Liver (tissue), 9 donors: Measurements from ENCODE around the gene SLC16A7. TPM values are rescaled to one million over a fixed set of nuclear protein-coding genes. Genes with fewer than 3 reads are reported as not detected.

Source experiments
- DNase-seq: peaks from one replicate; pipeline ENCODE4 v3.0.0-alpha.2; 2017; ENCODE audit warnings: low spot score
- H3K27ac ChIP-seq, 2 donors: one replicate each; pipeline ENCODE4 v1.7.0; 2013; ENCODE audit warnings: inconsistent platforms in 2 of 2, low read length in 2 of 2, control low read depth in 1 of 2, low read depth in 1 of 2, mild to moderate bottlenecking in 1 of 2
- H3K27me3 ChIP-seq, 4 donors: one replicate each; pipeline versions ENCODE4 v1.6.1 to v1.7.0; 2013; ENCODE audit warnings: low read length in 3 of 4, inconsistent platforms in 1 of 4, mild to moderate bottlenecking in 1 of 4, moderate library complexity in 1 of 4; ENCODE audit not compliant: control insufficient read depth in 4 of 4, insufficient read depth in 4 of 4
- H3K36me3 ChIP-seq, 4 donors: one replicate each; pipeline versions ENCODE4 v1.6.1 to v1.7.0; 2013; ENCODE audit warnings: low read length in 3 of 4, mild to moderate bottlenecking in 3 of 4, low read depth in 1 of 4, moderate library complexity in 1 of 4; ENCODE audit not compliant: control insufficient read depth in 4 of 4, insufficient read depth in 3 of 4
- H3K4me1 ChIP-seq, 4 donors: one replicate each; pipeline versions ENCODE4 v1.6.1 to v1.7.0; 2013; ENCODE audit warnings: low read length in 3 of 4, mild to moderate bottlenecking in 3 of 4, moderate library complexity in 1 of 4; ENCODE audit not compliant: control insufficient read depth in 4 of 4, insufficient read depth in 4 of 4
- H3K4me3 ChIP-seq, 3 donors: one replicate each; pipeline versions ENCODE4 v1.6.1 to v1.7.0; 2013; ENCODE audit warnings: low read length in 3 of 3, control low read depth in 1 of 3, low read depth in 1 of 3, mild to moderate bottlenecking in 1 of 3
- H3K9ac ChIP-seq, 2 donors: one replicate each; pipeline ENCODE4 v1.7.0; 2013; ENCODE audit warnings: low read length in 2 of 2, mild to moderate bottlenecking in 2 of 2, moderate library complexity in 2 of 2, control low read depth in 1 of 2, low read depth in 1 of 2
- H3K9me3 ChIP-seq, 4 donors: one replicate each; pipeline versions ENCODE4 v1.6.1 to v1.7.0; 2013; ENCODE audit warnings: low read length in 3 of 4; ENCODE audit not compliant: control insufficient read depth in 4 of 4
- ATF3 ChIP-seq: IDR thresholded peaks from 2 replicates; pipeline ENCODE4 v1.6.1; 2016; ENCODE audit warnings: antibody characterized with exemption
- EGR1 ChIP-seq, 2 donors: IDR thresholded peaks; 2 replicates each; pipeline ENCODE4 v1.6.1; 2016 to 2018; ENCODE audit warnings: antibody characterized with exemption in 2 of 2, low read depth in 2 of 2
- FOXA2 ChIP-seq: IDR thresholded peaks from 2 replicates; pipeline ENCODE4 v1.6.1; 2016; ENCODE audit warnings: antibody characterized with exemption
- GABPA ChIP-seq, 2 donors: IDR thresholded peaks in 1 of 2; conservative IDR thresholded peaks in 1 of 2; 2 replicates each; pipeline ENCODE4 v1.6.1; 2016; ENCODE audit warnings: antibody characterized with exemption in 2 of 2, mild to moderate bottlenecking in 1 of 2, moderate library complexity in 1 of 2
- HNF4A ChIP-seq, 2 donors: conservative IDR thresholded peaks; 2 replicates each; pipeline ENCODE4 v1.6.1; 2016; ENCODE audit warnings: antibody characterized with exemption in 2 of 2, mild to moderate bottlenecking in 2 of 2
- HNF4G ChIP-seq: IDR thresholded peaks from 2 replicates; pipeline ENCODE4 v1.6.1; 2016; ENCODE audit warnings: antibody characterized with exemption
- JUND ChIP-seq, 2 donors: IDR thresholded peaks; 2 replicates each; pipeline ENCODE4 v1.6.1; 2016; ENCODE audit warnings: antibody characterized with exemption in 2 of 2
- NR2F2 ChIP-seq: IDR thresholded peaks from 2 replicates; pipeline ENCODE4 v1.6.1; 2016; ENCODE audit warnings: antibody characterized with exemption
- RAD21 ChIP-seq, 2 donors: IDR thresholded peaks; 2 replicates each; pipeline ENCODE4 v1.6.1; 2016; ENCODE audit warnings: antibody characterized with exemption in 2 of 2, mild to moderate bottlenecking in 2 of 2
- SP1 ChIP-seq: IDR thresholded peaks from 2 replicates; pipeline ENCODE4 v1.6.1; 2018; ENCODE audit warnings: antibody characterized with exemption, mild to moderate bottlenecking
- TAF1 ChIP-seq: conservative IDR thresholded peaks from 2 replicates; pipeline ENCODE4 v1.6.1; 2016; ENCODE audit warnings: antibody characterized with exemption, mild to moderate bottlenecking
- YY1 ChIP-seq: IDR thresholded peaks from 2 replicates; pipeline ENCODE4 v1.6.1; 2016; ENCODE audit warnings: antibody characterized with exemption, mild to moderate bottlenecking
- ZBTB33 ChIP-seq: IDR thresholded peaks from 2 replicates; pipeline ENCODE4 v1.6.1; 2016; ENCODE audit warnings: antibody characterized with exemption
- WGBS: extraction: QIAGEN DNeasy Blood & Tissue Kit; methylation state at CpG from one replicate; pipeline ENCODE4 v1.1.7; 2013; 5-methylcytosine and 5-hydroxymethylcytosine counted together
- polyA plus RNA-seq, 2 donors: library from polyadenylated mRNA; stranded (reverse) in 1 of 2; unstranded in 1 of 2; fragments of 200-250 nt in 1 of 2; fragments of >200 nt in 1 of 2; fragmentation: Nextera tagmentation in 1 of 2; extraction: Ambion mirVana in 1 of 2; gene quantifications; one replicate each; pipeline versions ENCODE4 v1.2.1 to v1.2.3, GENCODE V29; 2013 to 2015
- total RNA-seq, 2 donors: library from RNA; depleted of rRNA; stranded (reverse); fragments of >200 nt; gene quantifications; one replicate each; pipeline ENCODE4 v1.2.3, GENCODE V29; 2014
- TF ChIP-seq, protein P1 (sequence below): fragments of 150-350 bp; IDR thresholded peaks from 2 replicates; pipeline ENCODE4 v1.5.1; 2017; ENCODE audit warnings: improper control_type of control experiment, low read depth, low read length; ENCODE audit not compliant: missing input control
- TF ChIP-seq, protein P2 (sequence below): IDR thresholded peaks from 2 replicates; pipeline ENCODE4 v1.6.1; 2016; ENCODE audit warnings: antibody characterized with exemption, mild to moderate bottlenecking
- donor health status: healthy.
- donor health status: healthy.
- donor health status: healthy.
- donor health status: healthy.
- donor health status: healthy.

Gene SLC16A7
- total and polyA plus RNA-seq, 4 donors = 3.0 to 24.0 (median 12.1) TPM

DNA sequence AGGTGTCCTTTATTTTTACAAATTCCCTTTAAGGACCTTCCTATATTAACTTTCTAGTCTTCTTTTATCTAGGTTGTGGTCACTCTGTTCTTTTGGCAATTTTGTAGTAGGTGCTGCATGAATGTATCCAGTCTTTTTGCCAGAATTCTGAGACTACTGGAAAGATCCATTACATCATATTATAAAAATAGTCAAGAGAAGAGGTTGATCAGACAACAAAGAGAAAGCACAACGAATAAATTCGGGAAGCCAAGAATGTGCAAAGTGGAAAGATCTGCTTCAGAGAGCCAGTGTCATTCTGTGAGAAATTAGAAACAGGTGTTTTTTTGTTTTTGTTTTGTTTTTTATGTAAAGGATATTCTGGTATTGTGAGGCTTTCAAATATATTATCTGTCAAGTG, 15.8 kb upstream of the SLC16A7 start:
- H3K4me3 ChIP-seq = no peak overlapping the region
- no peaks in the 10 kb centered on the region for H3K27me3 ChIP-seq
- no peaks in the 10 kb centered on the region for H3K4me1 ChIP-seq
- no peaks in the 10 kb centered on the region for H3K36me3 ChIP-seq
- 83% methylated on average over 2 of the region's 2 CpGs for WGBS
- no peak for TF ChIP-seq HNF4G
- TF ChIP-seq SP1 = no peak
- no peak for TF ChIP-seq ZBTB33
- no peak for TF ChIP-seq YY1
- TF ChIP-seq, protein P1, sequence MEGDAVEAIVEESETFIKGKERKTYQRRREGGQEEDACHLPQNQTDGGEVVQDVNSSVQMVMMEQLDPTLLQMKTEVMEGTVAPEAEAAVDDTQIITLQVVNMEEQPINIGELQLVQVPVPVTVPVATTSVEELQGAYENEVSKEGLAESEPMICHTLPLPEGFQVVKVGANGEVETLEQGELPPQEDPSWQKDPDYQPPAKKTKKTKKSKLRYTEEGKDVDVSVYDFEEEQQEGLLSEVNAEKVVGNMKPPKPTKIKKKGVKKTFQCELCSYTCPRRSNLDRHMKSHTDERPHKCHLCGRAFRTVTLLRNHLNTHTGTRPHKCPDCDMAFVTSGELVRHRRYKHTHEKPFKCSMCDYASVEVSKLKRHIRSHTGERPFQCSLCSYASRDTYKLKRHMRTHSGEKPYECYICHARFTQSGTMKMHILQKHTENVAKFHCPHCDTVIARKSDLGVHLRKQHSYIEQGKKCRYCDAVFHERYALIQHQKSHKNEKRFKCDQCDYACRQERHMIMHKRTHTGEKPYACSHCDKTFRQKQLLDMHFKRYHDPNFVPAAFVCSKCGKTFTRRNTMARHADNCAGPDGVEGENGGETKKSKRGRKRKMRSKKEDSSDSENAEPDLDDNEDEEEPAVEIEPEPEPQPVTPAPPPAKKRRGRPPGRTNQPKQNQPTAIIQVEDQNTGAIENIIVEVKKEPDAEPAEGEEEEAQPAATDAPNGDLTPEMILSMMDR = no peak
- TF ChIP-seq JUND (IDR thresholded peaks at IDR 0.05) = no peak
- TF ChIP-seq HNF4A (conservative IDR thresholded peaks at IDR 0.05) = no peak
- TF ChIP-seq NR2F2 = no peak
- no peak for TF ChIP-seq EGR1 (IDR thresholded peaks at IDR 0.05; ENCODE audit: low read depth in 2 of 2)
- TF ChIP-seq RAD21 (IDR thresholded peaks at IDR 0.05) = no peak
- TF ChIP-seq, protein P2, sequence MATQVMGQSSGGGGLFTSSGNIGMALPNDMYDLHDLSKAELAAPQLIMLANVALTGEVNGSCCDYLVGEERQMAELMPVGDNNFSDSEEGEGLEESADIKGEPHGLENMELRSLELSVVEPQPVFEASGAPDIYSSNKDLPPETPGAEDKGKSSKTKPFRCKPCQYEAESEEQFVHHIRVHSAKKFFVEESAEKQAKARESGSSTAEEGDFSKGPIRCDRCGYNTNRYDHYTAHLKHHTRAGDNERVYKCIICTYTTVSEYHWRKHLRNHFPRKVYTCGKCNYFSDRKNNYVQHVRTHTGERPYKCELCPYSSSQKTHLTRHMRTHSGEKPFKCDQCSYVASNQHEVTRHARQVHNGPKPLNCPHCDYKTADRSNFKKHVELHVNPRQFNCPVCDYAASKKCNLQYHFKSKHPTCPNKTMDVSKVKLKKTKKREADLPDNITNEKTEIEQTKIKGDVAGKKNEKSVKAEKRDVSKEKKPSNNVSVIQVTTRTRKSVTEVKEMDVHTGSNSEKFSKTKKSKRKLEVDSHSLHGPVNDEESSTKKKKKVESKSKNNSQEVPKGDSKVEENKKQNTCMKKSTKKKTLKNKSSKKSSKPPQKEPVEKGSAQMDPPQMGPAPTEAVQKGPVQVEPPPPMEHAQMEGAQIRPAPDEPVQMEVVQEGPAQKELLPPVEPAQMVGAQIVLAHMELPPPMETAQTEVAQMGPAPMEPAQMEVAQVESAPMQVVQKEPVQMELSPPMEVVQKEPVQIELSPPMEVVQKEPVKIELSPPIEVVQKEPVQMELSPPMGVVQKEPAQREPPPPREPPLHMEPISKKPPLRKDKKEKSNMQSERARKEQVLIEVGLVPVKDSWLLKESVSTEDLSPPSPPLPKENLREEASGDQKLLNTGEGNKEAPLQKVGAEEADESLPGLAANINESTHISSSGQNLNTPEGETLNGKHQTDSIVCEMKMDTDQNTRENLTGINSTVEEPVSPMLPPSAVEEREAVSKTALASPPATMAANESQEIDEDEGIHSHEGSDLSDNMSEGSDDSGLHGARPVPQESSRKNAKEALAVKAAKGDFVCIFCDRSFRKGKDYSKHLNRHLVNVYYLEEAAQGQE = no peak
- no peak for TF ChIP-seq GABPA (IDR thresholded peaks at IDR 0.05 in 1 of 2, conservative IDR thresholded peaks at IDR 0.05 in 1 of 2)
- no peak for TF ChIP-seq FOXA2
- no peak for TF ChIP-seq TAF1
- H3K9ac ChIP-seq = no peak overlapping the region
- H3K9me3 ChIP-seq = no peaks in the 10 kb centered on the region
- H3K27ac ChIP-seq = no peak overlapping the region
- no peak for DNase-seq

DNA sequence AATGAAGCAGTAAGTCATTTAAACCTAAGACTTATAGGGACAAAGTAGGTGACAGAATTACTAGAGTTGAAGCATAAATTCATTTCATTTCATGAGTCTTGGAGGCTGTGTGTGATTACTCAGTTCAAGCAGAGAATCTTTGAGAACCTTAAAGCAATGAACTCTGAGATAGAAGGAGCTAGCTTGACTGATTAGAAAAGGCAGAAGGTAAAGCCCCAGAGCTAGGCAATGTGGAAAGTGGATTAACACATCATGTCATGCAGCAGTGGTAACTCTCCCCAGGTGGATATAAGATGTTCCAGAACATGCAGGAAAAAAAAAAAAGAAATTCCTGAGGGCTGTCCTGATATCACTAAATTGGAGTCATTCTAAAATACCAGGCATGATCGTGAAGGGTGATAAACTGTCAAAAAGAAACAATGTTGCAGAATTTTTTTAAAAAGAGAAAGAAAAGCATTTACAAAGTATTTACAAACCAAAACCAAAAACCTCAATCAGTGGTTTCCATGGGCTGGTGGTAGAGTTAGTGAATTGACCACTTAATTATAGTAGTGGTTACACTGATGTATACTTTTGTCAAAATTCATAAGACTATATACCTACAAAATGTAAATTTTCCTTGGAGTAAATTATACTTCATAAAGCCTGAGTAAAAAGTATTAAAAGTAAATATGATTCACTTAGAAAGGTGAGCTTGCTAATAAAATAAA, 12.7 kb upstream of the SLC16A7 start:
- Histone ChIP-seq H3K36me3 (no peaks in the 10 kb centered on the region), H3K27ac (no peak overlapping the region), H3K9ac (no peak overlapping the region), H3K4me1 (no peaks in the 10 kb centered on the region), H3K4me3 (no peak overlapping the region), H3K27me3 (no peaks in the 10 kb centered on the region), H3K9me3 (no peaks in the 10 kb centered on the region)
- 87% methylated on average over 1 of the region's 1 CpG for WGBS
- TF ChIP-seq HNF4G (no peak), YY1 (no peak), JUND (IDR thresholded peaks at IDR 0.05) (no peak), HNF4A (conservative IDR thresholded peaks at IDR 0.05) (no peak), RAD21 (IDR thresholded peaks at IDR 0.05) (no peak), ATF3 (no peak), NR2F2 (no peak)
- DNase-seq = no peak
